Left hindlimb (tissue), 1 donor: Measurements from ENCODE around the gene ELP4.
A peak's percentile ranks its signal among the peaks of the same experiment; 100 is the strongest.
"Not testable (repeated sequence)": the region's sequence is repeated elsewhere in the genome, so short reads cannot be mapped to it uniquely, and the experiment has no call there.

Source experiments
- DNase-seq: peaks from one replicate; pipeline ENCODE4 v3.0.0-alpha.2; 2018

The ELP4 gene

DNA sequence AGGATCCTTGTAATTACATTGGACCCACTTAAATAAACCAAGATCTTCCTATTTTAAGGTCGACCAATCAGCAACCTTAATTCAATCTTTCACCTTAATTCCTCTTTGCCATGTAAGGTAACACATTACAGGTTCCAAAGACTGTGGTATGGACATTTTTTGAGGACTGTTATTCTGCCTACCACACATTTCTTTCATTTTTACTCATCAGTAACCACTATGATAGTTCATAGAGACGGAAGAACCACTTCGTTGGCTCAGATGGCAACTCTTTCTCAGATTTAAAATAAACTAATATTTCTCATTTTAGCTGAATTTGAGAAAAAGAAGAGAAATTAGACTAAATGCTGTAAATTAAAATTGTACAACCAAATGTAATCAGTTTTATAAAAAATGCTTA is 205.3 kb downstream of the ELP4 start:
- no peak for DNase-seq

DNA sequence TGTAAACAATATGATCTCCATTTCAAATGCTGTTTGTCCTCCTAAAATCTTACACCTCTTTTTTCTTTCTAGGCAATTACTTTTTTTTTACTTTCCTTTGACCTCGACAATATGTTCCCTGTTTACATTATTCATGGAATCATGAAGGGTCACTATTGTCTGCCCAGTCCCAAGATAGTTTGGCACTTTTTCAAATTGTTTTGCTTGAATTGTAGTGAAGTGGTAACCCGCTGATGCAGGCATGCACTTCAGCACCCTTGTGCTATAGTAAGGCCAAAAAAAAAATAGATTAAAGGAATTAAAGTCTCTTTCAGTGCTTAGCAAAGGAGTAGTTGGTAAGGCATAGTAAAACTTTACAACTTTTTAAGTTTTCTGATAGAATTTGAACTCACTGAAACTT is 210.7 kb downstream of the ELP4 start:
- no peak for DNase-seq

GRCh38 chr11:31720671-31721365 is 211.3 kb downstream of the ELP4 start:
- DNase-seq = no peak

DNA sequence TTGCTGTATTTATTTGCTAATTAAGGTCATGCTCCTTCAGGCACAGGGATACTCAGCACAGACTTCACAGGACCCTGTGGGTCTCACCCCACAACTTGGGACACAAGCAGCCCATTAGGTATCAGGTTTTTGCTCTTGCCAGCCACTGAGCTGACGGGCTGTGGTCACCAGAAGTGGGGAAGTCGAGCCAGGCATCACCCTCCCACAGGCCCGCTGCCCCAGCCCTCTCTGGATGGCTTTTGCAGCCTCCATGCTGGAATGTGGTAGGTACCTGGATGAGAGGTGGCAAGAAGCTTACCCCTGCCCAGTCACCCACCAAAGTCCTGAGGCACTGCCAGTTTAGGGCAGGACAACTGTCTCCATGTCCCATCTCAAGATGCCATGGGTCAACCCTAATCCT is 213.2 kb downstream of the ELP4 start:
- DNase-seq = no peak

GRCh38 chr11:31725176-31725575 is 215.6 kb downstream of the ELP4 start:
- no peak for DNase-seq

DNA sequence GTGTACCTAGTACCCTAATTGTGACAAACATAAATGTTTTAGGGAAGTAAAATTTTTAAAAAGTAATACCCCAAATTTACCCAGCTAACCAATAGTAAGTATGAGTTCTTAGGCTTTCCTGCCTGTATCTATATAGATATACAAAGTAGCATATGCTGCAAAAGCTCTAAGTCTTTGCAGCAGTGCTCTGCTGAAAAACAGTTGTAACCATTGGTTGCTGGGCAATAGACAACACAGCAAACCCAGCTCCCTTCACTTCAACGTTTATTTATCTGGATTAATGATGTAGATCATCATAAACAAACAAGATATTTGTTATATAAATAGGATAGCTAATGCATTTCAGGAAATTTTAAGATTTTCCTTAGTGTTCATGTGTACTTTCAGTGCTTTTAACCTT is 218.9 kb downstream of the ELP4 start:
- no peak for DNase-seq

DNA sequence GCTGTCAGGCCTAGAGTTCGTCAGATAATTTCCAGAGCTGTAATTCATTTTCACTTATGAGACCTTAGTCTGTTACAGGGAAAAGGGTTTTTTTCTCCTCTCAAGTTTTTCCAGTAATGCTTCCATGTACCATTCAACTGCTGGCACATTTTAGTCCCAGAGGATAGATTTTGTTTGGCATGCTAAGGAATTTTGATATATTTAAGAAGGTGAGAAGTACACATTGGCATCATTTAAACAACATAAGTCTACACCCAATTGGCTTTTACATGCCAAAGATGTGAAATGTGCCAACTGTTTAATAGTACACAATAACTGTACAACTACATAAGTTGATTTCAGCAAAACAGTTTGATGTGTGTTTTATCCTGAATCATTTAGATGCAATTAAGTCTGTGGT is 230.6 kb downstream of the ELP4 start:
- DNase-seq = no peak

GRCh38 chr11:31740731-31741368 is 231.3 kb downstream of the ELP4 start:
- not testable (repeated sequence) for DNase-seq

GRCh38 chr11:31747581-31747980 is 238.0 kb downstream of the ELP4 start:
- DNase-seq = no peak

- DNase-seq = no peak
Measured at GRCh38 chr11:31757260-31757835, 247.8 kb downstream of the ELP4 start.

- DNase-seq = no peak
Measured at GRCh38 chr11:31761636-31762035, 252.1 kb downstream of the ELP4 start.

GRCh38 chr11:31763296-31763695 is 253.7 kb downstream of the ELP4 start:
- no peak for DNase-seq

- no peak for DNase-seq
Measured at GRCh38 chr11:31764261-31764660, 254.7 kb downstream of the ELP4 start.

DNA sequence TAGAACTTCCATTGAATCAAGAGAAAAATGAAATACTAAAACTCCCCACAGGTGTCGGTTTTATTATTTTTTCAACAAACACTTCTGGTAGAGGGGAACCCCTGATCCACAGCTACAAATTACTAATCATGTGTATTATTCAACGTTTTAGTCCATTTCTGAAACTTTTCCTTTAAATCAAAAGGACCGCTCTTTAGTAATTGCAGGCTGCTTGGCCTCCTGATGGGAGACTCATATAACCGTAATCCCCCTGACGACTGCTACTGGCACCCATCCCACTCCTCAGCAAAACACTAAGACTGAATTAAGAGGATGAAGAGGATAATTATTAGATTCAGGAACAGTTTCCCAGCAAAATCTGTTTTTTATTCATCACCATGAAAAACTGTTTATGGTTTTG is 255.2 kb downstream of the ELP4 start:
- no peak for DNase-seq

- DNase-seq = no peak
Measured at GRCh38 chr11:31767066-31767465, 257.5 kb downstream of the ELP4 start.

DNA sequence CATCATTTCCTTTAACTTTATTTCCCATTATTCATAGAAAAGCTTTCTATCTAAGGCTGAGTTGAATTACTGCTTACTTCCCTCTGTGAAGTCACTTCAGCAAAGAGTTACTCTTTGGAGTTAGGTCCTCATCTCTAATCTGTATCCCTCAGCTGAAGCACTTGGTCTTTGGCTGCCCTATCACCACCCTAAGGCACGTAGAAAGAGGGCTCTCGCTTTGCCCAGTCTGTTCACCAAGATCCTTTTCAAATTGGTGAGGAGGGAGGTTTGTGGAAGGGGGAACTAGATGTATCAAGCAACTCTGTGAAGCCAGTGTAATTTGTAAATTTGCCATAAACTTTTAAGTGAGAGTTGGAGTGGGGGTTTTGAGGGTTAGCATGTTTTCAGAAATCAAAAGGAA is 258.1 kb downstream of the ELP4 start:
- no peak for DNase-seq

DNA sequence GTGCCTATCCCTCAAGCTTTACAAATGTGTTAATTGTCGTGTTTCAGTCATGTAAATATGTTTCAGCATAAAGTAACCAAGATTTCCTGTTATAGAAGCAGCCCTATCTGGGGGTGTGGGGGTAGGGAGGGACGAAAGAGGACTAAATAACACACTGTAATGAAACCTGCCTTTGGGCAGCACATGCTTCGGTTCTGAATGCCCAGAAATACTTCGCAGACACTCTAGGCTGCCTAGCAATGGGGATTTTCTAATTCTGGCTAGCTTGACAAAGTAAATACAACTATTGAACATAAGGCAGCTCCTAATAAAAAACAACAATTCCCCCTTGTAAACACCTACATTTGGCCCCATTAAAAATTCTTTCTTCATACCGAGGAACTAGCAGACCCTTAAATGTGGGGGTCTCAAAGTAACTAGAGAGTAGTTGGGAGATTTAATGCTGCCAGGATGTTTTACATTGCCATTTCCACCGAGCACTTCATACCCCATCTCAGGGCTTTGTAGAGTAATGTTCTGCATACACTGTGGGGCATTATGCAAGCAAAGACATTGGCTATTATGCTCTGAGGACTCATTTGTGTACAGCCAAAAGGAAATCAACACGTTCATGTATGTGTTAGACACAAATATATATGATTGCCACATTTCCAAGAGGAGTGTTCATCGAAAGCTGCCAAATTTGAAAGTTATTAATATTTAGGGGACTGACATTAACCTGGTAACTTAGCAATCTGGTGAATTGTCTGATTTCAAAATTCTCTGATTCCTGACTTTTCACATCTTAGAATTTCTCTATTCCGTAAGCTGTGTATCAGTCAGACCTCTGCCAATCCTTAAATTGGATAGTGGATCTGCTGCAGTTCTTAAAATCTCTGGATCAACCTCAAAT is 259.4 kb downstream of the ELP4 start:
- DNase-seq = no peak

- DNase-seq = no peak
Measured at GRCh38 chr11:31770011-31770700, 260.6 kb downstream of the ELP4 start.

- DNase-seq = no peak
Measured at GRCh38 chr11:31772412-31772811, 262.8 kb downstream of the ELP4 start.

GRCh38 chr11:31779374-31779791 is 269.8 kb downstream of the ELP4 start:
- peak; percentile 40 for DNase-seq

GRCh38 chr11:31780078-31780477 is 270.5 kb downstream of the ELP4 start:
- DNase-seq = no peak

DNA sequence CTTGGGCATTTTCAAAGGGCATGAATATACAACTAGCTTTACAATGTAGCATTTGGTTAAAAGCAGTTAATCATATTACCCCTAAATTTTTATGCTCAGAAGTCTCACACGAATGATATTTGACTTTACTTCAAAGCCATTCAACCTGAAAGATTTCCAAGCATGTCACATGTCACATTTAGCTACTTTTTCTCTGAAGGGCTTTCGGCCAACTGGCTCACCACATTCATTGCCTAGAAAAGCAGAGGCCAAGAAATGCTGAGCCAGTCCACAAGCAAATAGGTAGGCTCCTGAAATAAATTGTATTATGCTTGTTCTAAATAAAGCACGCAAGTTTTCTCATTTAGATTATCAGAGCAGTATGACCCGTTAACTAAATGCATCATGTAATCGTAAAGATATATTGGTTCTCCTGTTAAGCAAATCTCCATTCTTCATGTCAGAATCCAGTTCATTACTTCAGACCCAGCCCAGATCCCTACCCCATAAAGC is 271.0 kb downstream of the ELP4 start:
- no peak for DNase-seq

- DNase-seq = no peak
Measured at GRCh38 chr11:31782257-31782656, 272.7 kb downstream of the ELP4 start.
